K562 (cell line): Measurements from ENCODE around the gene HOXD9. TPM values are rescaled to one million over a fixed set of nuclear protein-coding genes. Genes with fewer than 3 reads are reported as not detected.

Experiments
- BMI1 ChIP-seq: fragments of 150-350 bp; IDR thresholded peaks from 2 replicates; pipeline ENCODE4 v1.6.1; 2014; ENCODE audit warnings: low read length
- CEBPB ChIP-seq: fragments of 450-650 bp; IDR thresholded peaks from 2 replicates; pipeline ENCODE4 v1.6.1; 2016; ENCODE audit warnings: missing genetic modification characterization, missing compliant biosample characterization
- CHD2 ChIP-seq: IDR thresholded peaks from 2 replicates; pipeline ENCODE4 v1.6.1; 2011; ENCODE audit warnings: low read depth, low read length
- CREBBP ChIP-seq: IDR thresholded peaks from one replicate; pipeline ENCODE4 v1.6.1; 2012; ENCODE audit warnings: low read depth, mild to moderate bottlenecking, control low read depth, inconsistent platforms, low read length
- HDAC8 ChIP-seq: fragments of 450-650 bp; IDR thresholded peaks from 2 replicates; pipeline ENCODE4 v1.6.1; 2016; ENCODE audit warnings: mild to moderate bottlenecking, missing genetic modification characterization, moderate library complexity, missing compliant biosample characterization
- POLR2H ChIP-seq: IDR thresholded peaks from 2 replicates; pipeline ENCODE4 v1.6.1; 2016; ENCODE audit warnings: missing genetic modification characterization, low read depth, mild to moderate bottlenecking, control low read depth, missing compliant biosample characterization, moderate library complexity
- RBFOX2 ChIP-seq: fragments of 200-400 bp; formaldehyde crosslinking; IDR thresholded peaks from 2 replicates; pipeline ENCODE4 v1.6.1; 2017; ENCODE audit warnings: low read depth, mild to moderate bottlenecking, low read length, moderate library complexity
- SOX6 ChIP-seq: fragments of 450-650 bp; IDR thresholded peaks from 2 replicates; pipeline ENCODE4 v1.6.1; 2014; ENCODE audit warnings: mild to moderate bottlenecking
- TAF1 ChIP-seq: IDR thresholded peaks from 2 replicates; pipeline ENCODE4 v1.6.1; 2011; ENCODE audit warnings: mild to moderate bottlenecking, low read length, moderate library complexity; ENCODE audit not compliant: insufficient read depth, control insufficient read depth, severe bottlenecking; ENCODE audit errors: extremely low read depth
- polyA plus RNA-seq, 8 experiments: library from polyadenylated mRNA; depleted of rRNA in 4 of 8; stranded (reverse) in 5 of 8; unstranded in 3 of 8; fragments of >200 nt; fragmentation: Nextera tagmentation in 2 of 8; fragmentation: Illumina TruSeq in 1 of 8; extraction: Ambion mirVana in 2 of 8; extraction: Trizol in 1 of 8; gene quantifications; 2 replicates each; pipeline versions ENCODE4 v1.2.1 to v1.2.3, GENCODE V29; 2011 to 2014; ENCODE audit warnings: inconsistent platforms in 1 of 8, missing spikeins in 1 of 8
- total RNA-seq, 7 experiments: library from RNA; depleted of rRNA in 6 of 7; stranded (reverse); fragments of >200 nt in 6 of 7; fragmentation: Illumina TruSeq in 2 of 7; extraction: Trizol in 2 of 7; gene quantifications; 2 replicates each; pipeline versions ENCODE4 v1.2.1 to v1.2.3, GENCODE V29; 2011 to 2021; ENCODE audit warnings: low replicate concordance in 1 of 7
- TF ChIP-seq, protein P1 (sequence below), 2 experiments: fragments of 450-650 bp; formaldehyde crosslinking in 1 of 2; IDR thresholded peaks; 2 replicates each; pipeline versions ENCODE4 v1.4.0 to v1.6.1; 2014 to 2020; ENCODE audit warnings: mild to moderate bottlenecking in 2 of 2, borderline replicate concordance in 1 of 2, low read depth in 1 of 2
- TF ChIP-seq, protein P2 (sequence below): IDR thresholded peaks from 3 replicates; pipeline ENCODE4 v1.6.1; 2011; ENCODE audit warnings: borderline replicate concordance, mild to moderate bottlenecking, moderate library complexity; ENCODE audit not compliant: insufficient read length; ENCODE audit errors: extremely low read depth
- TF ChIP-seq, protein P3 (sequence below): fragments of 450-650 bp; IDR thresholded peaks from 2 replicates; pipeline ENCODE4 v1.6.1; 2017; ENCODE audit warnings: mild to moderate bottlenecking, moderate library complexity
- TF ChIP-seq, protein P4 (sequence below), 2 experiments: fragments of 450-650 bp in 1 of 2; sonication (generic) in 1 of 2; formaldehyde crosslinking in 1 of 2; IDR thresholded peaks in 1 of 2; conservative IDR thresholded peaks in 1 of 2; 2 replicates each; pipeline versions ENCODE4 v1.6.1 to v1.8.1; 2016 to 2023; ENCODE audit warnings: mild to moderate bottlenecking in 2 of 2, moderate library complexity in 2 of 2, inconsistent platforms in 1 of 2, missing genetic modification reagents in 1 of 2

The HOXD9 gene
- total and polyA plus RNA-seq, 9 of the 15 experiments (the other 6 are each of a cell fraction or from before 2014, with no cell fraction given): not detected

DNA sequence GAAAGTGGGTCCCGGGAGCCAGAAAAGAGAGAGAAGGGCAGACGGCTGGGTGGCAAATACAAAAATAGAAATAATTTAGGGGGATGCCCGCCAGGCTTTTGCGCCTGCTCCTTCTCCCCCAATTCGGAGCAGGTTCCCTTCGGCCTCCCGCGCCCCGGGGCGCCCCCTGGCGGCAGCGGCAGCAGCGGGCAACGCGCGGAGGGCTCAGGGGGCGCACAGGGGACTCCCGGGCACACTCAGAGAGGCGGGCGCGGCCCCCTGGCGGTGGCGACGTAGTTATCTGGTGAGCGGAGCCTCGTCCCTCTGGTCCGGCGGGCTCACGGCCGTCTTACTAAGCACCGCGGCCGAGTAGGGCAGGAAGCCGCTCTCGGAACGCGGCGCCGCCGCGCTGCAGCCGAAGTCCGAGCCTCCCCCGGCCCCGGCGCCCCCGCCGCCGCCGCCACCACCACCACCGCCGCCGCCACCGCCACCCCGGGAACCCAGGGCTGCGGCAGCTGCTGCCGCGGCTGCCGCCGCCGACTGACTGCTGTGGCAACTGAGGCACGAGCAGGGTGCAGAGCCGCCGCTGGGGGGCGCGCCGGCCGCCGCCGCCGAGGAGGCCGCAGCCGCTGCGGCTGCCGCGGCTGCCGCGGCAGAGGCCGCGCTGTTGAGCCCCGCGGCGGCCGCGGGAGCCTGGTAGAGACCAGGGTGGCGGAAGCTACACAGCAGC lies 42.5 kb upstream of the HOXD9 start (continued):
- TF ChIP-seq RBFOX2: no peak
- TF ChIP-seq CEBPB (tag): no peak
- 0 out of 2 replicates have a peak, but pooled peaks have one; percentile 30 for TF ChIP-seq SOX6
- TF ChIP-seq, protein P1, sequence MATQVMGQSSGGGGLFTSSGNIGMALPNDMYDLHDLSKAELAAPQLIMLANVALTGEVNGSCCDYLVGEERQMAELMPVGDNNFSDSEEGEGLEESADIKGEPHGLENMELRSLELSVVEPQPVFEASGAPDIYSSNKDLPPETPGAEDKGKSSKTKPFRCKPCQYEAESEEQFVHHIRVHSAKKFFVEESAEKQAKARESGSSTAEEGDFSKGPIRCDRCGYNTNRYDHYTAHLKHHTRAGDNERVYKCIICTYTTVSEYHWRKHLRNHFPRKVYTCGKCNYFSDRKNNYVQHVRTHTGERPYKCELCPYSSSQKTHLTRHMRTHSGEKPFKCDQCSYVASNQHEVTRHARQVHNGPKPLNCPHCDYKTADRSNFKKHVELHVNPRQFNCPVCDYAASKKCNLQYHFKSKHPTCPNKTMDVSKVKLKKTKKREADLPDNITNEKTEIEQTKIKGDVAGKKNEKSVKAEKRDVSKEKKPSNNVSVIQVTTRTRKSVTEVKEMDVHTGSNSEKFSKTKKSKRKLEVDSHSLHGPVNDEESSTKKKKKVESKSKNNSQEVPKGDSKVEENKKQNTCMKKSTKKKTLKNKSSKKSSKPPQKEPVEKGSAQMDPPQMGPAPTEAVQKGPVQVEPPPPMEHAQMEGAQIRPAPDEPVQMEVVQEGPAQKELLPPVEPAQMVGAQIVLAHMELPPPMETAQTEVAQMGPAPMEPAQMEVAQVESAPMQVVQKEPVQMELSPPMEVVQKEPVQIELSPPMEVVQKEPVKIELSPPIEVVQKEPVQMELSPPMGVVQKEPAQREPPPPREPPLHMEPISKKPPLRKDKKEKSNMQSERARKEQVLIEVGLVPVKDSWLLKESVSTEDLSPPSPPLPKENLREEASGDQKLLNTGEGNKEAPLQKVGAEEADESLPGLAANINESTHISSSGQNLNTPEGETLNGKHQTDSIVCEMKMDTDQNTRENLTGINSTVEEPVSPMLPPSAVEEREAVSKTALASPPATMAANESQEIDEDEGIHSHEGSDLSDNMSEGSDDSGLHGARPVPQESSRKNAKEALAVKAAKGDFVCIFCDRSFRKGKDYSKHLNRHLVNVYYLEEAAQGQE (IDR thresholded peaks at IDR 0.05; ENCODE audit: borderline replicate concordance): peak; percentile 88
- TF ChIP-seq, protein P1 (CRISPR knock-in tag; IDR thresholded peaks at IDR 0.05; ENCODE audit: low read depth): no peak
- TF ChIP-seq BMI1: no peak
- TF ChIP-seq HDAC8 (tag): no peak
- no peak for TF ChIP-seq POLR2H
- TF ChIP-seq, protein P2, sequence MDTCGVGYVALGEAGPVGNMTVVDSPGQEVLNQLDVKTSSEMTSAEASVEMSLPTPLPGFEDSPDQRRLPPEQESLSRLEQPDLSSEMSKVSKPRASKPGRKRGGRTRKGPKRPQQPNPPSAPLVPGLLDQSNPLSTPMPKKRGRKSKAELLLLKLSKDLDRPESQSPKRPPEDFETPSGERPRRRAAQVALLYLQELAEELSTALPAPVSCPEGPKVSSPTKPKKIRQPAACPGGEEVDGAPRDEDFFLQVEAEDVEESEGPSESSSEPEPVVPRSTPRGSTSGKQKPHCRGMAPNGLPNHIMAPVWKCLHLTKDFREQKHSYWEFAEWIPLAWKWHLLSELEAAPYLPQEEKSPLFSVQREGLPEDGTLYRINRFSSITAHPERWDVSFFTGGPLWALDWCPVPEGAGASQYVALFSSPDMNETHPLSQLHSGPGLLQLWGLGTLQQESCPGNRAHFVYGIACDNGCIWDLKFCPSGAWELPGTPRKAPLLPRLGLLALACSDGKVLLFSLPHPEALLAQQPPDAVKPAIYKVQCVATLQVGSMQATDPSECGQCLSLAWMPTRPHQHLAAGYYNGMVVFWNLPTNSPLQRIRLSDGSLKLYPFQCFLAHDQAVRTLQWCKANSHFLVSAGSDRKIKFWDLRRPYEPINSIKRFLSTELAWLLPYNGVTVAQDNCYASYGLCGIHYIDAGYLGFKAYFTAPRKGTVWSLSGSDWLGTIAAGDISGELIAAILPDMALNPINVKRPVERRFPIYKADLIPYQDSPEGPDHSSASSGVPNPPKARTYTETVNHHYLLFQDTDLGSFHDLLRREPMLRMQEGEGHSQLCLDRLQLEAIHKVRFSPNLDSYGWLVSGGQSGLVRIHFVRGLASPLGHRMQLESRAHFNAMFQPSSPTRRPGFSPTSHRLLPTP: no peak
- TF ChIP-seq, protein P3, sequence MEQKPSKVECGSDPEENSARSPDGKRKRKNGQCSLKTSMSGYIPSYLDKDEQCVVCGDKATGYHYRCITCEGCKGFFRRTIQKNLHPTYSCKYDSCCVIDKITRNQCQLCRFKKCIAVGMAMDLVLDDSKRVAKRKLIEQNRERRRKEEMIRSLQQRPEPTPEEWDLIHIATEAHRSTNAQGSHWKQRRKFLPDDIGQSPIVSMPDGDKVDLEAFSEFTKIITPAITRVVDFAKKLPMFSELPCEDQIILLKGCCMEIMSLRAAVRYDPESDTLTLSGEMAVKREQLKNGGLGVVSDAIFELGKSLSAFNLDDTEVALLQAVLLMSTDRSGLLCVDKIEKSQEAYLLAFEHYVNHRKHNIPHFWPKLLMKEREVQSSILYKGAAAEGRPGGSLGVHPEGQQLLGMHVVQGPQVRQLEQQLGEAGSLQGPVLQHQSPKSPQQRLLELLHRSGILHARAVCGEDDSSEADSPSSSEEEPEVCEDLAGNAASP: no peak
- no peak for TF ChIP-seq CHD2
- no peak for TF ChIP-seq CREBBP
- no peak for TF ChIP-seq TAF1
- TF ChIP-seq, protein P4, sequence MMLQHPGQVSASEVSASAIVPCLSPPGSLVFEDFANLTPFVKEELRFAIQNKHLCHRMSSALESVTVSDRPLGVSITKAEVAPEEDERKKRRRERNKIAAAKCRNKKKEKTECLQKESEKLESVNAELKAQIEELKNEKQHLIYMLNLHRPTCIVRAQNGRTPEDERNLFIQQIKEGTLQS (IDR thresholded peaks at IDR 0.05): no peak
- TF ChIP-seq, protein P4 (CRISPR knock-in tag; conservative IDR thresholded peaks at IDR 0.05): peak; percentile 73; the same call in 1 of the 2 replicates
